CD4-positive, alpha-beta T cell treated with Interleukin-15 for 4 hours (primary cell): Measurements from ENCODE around the gene OST4.
A peak's percentile ranks its signal among the peaks of the same experiment; 100 is the strongest.
"Not testable (repeated sequence)": the region's sequence is repeated elsewhere in the genome, so short reads cannot be mapped to it uniquely, and the experiment has no call there.

Experiments used
- DNase-seq: peaks from one replicate; pipeline ENCODE4 v3.0.0-alpha.2; 2020; ENCODE audit warnings: low spot score

Gene OST4

DNA sequence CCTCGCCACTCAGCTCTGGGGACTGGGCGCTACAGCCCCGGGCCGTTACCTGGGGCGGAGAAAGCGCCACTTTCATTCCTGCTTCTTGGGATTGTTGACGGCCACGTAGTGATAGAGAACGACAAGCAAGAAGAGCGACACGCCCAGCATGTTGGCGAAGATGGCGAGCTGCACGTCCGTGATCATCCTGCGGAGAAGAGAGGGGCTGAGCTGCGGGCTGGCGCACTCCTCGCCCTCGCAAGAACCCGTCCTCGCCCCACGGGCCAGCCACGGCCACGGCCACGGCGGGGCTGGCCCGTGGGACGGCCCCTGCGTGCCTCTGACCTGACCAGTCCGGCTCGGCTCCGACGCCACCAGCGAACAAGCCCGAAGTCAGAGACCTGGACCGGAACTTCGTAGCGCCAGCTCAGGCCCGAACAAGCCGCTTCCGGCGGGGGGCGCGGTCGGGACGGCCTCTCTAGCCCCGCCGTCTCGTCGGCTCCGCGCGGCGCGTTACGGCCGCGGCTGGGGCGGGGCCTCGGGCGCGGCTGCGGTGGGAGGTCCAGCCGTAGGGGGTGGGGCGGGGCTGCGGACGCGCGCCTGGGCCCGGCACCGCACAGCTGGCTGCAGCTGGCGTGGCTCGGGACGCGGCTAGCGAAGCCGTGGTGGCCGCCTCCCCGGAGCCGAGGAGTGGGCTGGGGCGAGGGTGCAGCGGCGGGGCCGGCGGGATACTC is at the start of gene OST4:
Gene OST4, minus strand, starts transcription at position 378 of the 713 bp plus-strand sequence.
- peak; percentile 88 for DNase-seq

DNA sequence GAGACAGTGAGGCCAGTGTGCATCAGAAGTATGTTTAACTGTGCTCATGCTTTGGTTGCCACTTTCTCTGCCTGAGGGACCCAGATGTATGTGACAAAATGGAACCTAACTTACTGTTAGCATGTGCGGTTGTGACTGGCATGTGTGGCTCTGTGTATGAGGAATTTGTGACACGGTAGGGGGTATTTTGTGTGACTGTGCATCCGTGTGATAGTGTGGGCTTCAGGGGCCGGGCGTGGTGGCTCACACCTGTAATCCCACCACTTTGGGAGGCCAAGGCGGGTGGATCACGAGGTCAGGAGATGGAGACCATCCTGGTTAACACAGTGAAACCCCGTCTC is 47.8 kb upstream of the OST4 start:
- DNase-seq, result not testable (repeated sequence)

DNA sequence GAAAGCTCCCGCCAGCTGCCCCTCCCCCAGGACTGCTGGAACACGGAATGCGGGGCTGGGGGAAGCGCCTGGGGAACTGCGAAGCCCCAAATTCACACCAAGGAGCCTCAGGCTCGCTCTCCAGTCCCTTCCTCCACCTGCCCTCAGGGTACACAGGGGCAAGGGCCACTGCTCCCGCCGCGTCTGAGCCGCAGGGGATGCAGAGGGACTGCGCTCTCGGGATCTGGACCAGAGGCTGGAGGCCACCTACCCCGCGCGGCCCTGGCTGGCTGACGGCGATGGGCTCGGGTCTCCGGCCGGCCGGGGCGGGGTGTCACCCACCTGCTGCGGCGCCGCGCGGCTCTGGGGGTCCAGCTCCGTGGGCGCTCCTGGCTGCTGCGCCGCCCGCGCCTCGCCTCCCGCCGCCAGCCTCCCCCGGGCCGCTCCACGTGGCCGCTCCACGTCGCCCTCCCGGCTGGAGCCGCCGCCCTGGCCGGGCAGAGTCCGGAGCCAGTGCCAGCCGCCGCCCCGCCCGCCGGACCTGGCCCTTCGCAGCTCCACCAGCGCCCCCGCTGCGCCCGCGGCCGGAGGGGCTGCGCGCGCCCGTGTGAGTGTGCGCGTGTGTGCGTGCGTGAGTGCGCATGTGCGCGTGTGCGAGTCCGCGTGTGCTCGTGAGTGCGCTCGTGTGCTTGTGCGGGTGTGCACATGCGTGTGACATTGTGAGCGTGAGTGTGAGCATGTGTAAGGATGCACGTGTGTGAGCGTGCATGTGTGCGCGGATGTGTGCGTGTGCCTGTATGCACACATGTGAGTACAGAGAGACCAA is 47.3 kb upstream of the OST4 start, which contains the start of gene CGREF1:
Gene CGREF1, minus strand, starts transcription at position 604 of the 805 bp plus-strand sequence. CDS start 14,762 bp downstream, outside the sequence.
- DNase-seq, result no peak

DNA sequence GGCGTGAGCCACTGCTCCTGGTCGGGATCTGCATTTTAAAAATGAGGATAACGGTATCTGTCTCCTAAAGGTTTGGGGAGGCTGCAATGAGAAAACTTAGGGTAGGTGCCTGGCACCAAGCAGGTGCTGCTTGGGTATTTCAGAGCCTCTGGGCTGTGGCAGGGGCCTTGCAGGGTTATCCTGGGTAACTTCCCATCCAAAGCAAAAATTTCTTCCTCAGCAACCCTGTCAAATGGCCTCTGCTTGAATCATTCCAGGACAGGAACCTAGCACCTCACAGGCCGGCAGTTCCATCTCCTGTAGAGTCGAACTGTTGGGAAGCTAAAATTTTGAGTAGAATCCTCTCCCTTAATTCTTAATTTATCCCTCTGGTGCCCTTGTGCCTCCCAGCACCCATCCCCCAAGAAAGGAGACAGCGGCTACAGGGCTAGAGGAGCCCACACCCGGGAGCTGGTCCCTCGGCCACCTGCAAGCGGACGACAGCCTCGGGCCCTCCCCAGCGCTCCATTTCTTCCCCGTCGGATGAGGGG is 46.6 kb upstream of the OST4 start:
- no peak for DNase-seq

- no peak for DNase-seq
These were observed 44.1 kb upstream of the OST4 start for GRCh38 chr2:27115519-27115918.

DNA sequence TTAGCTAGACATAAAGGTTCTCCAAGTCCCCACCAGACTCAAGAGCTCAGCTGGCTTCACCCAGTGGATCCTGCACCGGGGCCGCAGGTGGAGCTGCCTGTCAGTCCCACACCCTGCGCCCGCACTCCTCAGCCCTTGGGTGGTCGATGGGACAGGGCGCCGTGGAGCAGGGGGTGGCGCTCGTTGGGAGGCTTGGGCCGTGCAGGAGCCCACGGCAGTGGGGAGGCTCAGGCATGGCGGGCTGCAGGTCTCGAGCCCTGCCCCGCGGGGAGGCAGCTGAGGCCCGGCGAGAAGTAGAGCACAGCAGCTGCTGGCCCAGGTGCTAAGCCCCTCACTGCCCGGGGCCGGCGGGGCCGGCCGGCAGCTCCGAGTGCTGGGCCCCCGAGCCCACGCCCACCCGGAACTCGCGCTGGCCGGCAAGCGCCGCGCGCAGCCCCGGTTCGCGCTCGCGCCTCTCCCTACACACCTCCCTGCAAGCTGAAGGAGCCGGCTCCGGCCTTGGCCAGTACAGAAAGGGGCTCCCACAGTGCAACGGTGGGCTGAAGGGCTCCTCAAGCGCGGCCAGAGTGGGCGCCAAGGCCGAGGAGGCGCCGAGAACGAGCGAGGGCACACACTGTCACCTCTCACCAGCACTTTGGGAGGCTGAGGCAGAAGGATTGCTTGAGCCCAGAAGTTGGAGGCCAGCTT is 40.1 kb upstream of the OST4 start:
- DNase-seq, result not testable (repeated sequence)

DNA sequence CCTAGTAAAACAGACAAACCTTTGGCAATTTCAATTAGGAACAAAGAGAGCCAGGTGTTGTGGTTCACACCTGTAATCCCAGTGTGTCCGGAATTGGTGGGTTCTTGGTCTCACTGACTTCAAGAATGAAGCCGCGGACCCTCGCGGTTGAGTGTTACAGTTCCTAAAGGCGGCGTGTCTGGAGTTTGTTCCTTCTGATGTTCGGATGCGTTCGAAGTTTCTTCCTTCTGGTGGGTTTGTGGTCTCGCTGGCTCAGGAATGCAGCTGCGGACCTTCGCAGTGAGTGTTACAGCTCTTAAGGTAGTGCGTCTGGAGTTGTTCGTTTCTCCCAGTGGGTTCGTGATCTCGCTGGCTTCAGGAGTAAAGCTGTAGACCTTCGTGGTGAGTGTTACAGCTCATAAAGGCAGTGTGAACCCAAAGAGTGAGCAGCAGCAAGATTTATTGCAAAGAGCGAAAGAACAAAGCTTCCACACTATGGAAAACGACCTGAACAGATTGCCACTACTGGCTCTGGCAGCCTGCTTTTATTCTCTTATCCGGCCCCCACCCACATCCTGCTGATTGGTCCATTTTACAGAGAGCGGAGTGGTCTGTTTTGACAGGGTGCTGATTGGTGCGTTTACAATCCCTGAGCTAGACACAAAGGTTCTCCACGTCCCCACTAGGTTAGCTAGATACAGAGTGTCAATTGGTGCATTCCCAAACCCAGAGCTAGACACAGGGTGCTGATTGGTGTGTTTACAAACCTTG is 39.3 kb upstream of the OST4 start:
- not testable (repeated sequence) for DNase-seq

DNA sequence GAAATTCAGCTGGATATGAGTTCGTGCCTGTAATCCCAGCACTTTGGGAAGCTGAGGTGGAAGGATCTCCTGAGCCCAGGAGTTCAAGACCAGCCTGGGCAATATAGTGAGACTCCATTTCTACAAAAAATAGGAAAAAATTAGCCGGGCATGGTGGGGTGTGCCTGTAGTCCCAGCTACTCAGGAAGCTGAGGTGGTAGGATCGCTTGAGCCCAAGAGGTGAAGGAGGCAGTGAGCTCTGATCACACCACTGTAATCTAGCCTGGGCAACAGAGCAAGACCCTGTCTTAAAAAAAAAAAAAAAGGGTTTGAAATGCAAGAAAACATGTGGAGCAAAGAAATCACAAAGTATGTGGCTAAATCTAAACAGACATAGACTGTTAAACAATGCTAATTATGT is 37.6 kb upstream of the OST4 start:
- no peak for DNase-seq

GRCh38 chr2:27108221-27108620 is 36.8 kb upstream of the OST4 start:
- no peak for DNase-seq

GRCh38 chr2:27105981-27106380 is 34.5 kb upstream of the OST4 start:
- DNase-seq, result no peak

DNA sequence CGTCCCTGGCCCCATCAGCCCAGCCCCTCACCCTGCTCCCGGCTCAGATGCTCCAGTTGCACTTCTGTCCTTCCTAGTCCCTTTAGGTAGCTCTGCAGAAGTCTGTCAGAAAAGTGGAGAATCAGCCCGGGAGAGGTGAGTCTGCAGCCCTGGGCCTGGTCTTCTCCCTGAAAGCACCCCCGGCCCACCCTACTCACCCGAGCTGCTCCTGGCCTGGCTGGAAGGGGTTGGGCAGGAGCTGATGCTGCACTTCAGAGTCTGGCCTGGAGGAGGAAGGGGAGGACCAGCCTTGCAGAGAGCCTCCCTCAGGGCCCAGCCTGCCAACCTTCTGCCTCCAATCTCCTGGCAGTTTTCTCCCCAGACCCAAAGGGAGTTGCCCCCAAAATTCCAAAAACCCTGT is 30.9 kb upstream of the OST4 start:
- DNase-seq, result no peak

DNA sequence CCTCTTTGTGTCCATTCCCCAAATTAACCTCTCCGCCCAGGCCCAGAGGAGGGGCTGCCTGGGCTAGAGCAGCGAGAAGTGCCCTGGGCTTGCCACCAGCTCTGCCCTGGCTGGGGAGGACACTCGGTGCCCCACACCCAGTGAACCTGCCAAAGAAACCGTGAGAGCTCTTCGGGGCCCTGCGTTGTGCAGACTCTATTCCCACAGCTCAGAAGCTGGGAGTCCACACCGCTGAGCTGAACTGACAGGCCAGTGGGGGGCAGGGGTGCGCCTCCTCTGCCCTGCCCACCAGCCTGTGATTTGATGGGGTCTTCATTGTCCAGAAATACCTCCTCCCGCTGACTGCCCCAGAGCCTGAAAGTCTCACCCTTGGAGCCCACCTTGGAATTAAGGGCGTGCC is 28.6 kb upstream of the OST4 start:
- DNase-seq, result no peak

DNA sequence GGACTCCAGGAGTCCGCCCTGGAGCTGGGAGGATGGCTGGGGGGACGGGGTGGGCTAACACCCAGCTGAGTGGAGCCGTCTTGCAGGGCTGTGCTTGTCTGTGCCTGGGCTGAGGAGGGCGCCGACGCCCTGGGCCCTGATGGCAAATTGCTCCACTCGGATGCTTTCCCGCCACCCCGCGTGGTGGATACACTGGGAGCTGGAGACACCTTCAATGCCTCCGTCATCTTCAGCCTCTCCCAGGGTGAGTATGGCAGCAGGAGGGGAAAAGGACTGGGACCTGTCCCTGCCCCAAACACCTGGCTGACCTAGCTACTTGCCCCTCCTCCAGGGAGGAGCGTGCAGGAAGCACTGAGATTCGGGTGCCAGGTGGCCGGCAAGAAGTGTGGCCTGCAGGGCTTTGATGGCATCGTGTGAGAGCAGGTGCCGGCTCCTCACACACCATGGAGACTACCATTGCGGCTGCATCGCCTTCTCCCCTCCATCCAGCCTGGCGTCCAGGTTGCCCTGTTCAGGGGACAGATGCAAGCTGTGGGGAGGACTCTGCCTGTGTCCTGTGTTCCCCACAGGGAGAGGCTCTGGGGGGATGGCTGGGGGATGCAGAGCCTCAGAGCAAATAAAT is 28.0 kb upstream of the OST4 start:
- DNase-seq, result no peak

- DNase-seq, result no peak
These were observed 25.9 kb upstream of the OST4 start for GRCh38 chr2:27097341-27097740.

DNA sequence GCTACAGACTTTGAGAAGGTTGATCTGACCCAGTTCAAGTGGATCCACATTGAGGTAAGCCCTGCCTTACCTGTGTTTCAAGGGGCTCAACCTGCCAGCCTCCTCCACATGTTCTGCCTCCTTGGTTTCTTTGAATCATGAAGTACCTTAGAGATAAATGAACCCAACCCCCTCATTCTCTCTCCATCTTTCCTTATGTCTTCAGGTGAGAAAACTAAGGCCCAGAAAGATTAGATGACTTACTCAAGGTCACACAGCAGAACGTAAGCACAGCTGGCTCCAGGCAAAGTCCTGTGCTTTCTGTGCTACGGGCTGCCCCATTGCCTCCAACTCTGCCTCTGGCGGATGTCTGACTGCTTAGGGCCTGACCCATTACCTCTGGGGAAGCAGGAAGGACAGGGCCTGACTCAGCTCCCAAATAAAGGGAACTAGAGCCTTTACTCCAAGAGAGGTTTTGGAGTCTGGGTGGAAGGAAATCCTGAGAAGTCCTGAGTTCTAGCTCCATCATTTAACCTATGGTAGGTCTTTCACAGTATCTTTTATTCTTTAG is 25.4 kb upstream of the OST4 start:
- DNase-seq, result no peak

DNA sequence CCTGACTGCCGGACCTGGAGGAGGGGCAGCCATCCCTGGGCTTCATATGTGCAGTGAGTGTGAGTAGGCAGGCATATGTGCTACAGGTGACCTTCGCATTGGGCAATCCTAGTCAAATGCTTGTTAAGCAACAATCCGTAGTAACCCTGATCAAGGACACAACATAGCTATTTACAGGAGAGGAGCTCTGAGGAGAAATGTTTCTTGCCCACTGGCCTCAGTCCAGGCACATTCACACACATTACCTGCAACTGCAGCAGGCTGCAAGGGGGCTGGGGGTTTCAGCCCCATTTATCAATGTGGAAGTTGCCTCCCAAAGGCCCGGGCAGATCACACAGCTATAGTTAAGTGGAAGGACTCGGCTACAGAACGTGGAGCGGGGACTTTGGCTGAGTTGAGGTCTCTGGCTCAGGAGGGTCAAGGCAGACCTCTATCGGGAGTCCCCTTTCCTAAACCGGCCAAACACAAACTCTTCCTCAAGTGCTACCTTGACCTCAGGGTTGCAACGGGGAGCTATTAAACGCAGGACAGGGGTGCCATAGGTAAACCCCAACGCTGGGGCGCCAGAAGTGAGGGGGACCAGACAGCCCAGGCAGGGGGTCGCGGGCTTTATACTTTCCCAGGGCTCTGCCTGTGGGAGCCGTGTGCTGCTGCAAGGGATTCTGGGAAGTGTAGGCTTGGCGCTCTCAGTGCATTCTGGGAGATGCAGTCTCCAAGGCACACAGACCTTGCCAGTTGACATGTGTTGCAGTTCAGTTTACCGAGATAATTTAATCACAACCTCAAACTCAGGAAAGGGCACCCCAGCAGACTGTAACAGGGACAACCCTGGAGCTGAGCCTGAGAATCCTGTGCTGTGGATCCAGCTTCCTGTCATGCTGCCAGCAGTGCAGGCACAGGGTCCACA is 24.5 kb upstream of the OST4 start:
- peak; percentile 45 for DNase-seq

GRCh38 chr2:27095427-27095744 is 23.9 kb upstream of the OST4 start:
- DNase-seq, result no peak

GRCh38 chr2:27094353-27094984 is 23.0 kb upstream of the OST4 start:
- DNase-seq, result no peak

DNA sequence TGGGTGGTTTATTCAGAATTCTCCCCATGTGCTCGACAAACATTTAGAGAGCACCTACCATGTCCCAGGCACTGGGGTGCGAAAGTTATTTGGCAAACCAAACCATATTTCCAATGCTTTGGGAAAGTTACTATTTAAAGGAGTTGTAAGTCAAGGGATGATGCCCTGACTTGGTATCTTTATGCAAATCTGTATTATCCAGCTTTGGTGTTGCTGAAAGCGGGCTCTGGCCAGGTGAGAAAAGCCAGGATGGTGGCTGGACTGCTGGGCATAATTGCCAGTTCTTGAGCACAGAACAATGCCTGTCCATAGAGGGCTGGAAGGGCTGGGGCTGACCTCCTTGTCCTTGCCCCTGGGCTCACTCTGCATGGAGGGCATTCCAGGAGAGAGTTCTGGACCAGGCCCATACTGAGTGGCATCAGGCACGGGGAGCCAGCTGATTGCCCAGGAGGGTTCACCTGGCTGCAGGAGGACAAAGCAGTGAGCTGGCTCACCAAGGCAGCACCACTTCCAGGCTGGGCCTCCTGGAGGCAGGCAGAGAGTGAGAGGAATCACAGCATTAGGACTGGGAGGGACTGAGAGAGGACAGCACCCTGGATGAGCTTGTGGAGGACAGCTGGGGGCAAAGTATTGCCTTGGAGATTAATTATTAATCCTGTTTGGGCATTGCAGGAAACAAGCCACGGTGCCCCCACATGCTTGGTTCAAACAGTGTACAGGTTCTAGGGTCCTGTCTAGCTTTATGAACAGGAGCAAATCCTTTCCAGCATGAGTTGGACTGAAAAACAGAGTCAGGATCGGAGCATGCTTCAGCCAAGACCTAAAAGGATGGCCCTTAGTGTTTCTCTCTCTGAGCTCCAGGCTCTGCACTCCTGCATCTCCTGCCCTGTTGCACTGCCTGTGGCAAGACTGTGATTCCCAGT is 22.2 kb upstream of the OST4 start:
- no peak for DNase-seq
